GM12873 (cell line): ENCODE data around the gene EIPR1.

ENCODE experiments used
- TF ChIP-seq, protein P1 (sequence below): IDR thresholded peaks from 2 replicates; pipeline ENCODE4 v1.5.1; 2012; ENCODE audit warnings: low read depth, mild to moderate bottlenecking, moderate library complexity, low read length, control low read depth; ENCODE audit not compliant: insufficient read depth; ENCODE audit errors: missing control alignments

EIPR1 gene

DNA sequence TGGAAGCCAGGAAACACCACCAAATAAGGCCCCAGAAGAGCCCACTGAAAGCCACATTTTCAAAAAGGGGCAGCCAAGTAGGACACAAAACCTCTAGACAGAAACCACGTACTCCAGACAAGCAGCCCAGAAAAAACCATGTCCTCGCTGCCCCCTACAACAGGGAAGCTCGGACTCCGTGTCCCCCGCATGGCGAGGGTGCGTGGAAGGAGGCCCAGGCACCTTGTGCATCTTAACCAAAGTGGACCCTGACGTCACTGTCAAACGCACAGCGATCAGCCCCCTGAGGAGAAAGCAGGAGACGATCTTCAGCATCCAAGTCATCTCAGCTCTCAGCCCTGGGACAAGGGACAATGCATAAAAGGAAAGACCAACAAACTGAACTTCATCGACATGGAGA lies 168.4 kb downstream of the EIPR1 start:
- TF ChIP-seq, protein P1, sequence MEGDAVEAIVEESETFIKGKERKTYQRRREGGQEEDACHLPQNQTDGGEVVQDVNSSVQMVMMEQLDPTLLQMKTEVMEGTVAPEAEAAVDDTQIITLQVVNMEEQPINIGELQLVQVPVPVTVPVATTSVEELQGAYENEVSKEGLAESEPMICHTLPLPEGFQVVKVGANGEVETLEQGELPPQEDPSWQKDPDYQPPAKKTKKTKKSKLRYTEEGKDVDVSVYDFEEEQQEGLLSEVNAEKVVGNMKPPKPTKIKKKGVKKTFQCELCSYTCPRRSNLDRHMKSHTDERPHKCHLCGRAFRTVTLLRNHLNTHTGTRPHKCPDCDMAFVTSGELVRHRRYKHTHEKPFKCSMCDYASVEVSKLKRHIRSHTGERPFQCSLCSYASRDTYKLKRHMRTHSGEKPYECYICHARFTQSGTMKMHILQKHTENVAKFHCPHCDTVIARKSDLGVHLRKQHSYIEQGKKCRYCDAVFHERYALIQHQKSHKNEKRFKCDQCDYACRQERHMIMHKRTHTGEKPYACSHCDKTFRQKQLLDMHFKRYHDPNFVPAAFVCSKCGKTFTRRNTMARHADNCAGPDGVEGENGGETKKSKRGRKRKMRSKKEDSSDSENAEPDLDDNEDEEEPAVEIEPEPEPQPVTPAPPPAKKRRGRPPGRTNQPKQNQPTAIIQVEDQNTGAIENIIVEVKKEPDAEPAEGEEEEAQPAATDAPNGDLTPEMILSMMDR: no peak

- TF ChIP-seq, protein P1: no peak
Measured at GRCh38 chr2:3208591-3208990, 169.0 kb downstream of the EIPR1 start.

DNA sequence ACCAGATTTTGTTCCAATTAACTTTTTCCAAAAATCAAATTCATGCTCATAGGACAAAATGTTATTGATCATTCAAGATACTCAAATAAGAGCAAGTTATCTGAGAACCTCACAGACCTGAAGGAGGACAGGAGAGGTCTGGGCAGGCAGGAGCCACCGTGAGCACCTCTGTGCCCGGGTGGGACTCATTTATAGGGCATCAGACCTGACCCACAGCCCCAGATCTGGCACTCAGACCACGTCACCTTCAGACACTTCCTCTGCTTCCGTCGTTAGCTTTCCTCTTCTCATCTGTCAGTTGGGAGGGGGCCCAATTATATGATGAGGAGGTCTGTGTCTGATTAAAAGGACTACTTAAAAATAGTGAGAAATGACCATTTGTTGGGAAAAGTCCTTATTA lies 169.4 kb downstream of the EIPR1 start:
- TF ChIP-seq, protein P1: no peak

- TF ChIP-seq, protein P1: no peak
Measured at GRCh38 chr2:3207091-3207491, 170.5 kb downstream of the EIPR1 start.

DNA sequence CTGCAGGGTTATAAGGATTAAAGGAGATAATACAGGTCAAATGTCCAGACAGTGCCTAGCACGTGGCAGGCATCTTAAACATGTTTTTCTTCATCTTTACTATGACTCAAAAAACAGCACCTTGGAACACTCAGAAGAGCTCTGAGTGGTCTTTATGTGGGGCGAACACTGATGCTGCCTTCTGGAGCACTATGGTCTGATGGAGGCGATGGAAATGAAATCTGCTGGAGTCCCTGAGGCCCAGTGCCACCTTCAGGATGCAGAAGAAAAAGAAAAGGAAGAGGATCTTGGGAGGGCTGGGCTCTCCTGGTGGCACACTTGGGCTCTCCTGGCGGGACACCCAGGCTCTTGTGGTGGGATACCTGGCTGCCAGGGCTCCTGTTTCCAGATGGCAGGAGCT lies 171.8 kb downstream of the EIPR1 start:
- TF ChIP-seq, protein P1: no peak

GRCh38 chr2:3204031-3204821 lies 173.4 kb downstream of the EIPR1 start:
- TF ChIP-seq, protein P1: no peak

DNA sequence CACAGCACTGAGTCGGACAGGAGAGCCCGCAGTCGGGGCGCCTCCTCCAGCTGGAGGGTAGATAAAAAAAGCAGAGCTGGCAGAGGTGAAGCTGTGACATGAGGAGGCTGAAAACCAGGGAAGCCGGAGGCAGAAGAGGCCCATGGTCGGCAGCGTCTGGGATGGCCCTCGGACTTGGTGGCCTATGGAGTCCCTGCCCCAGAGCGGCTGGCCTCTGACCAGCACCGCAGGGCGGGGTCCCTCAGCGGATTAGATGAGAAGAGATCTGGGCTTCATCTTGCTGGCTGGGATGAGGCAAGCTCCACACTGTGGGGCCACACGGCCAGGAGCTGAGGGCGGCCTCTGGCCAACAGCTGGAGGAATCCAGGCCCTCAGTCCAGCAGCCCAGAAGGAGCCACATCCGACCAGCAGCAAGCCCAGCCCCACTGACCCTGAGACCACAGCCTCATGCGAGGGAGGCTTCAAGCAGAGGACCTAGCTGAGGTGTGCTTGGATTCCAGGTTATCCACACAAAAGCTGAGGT lies 174.1 kb downstream of the EIPR1 start:
- TF ChIP-seq, protein P1: no peak
